Vagina (tissue), 2 donors: ENCODE data around the gene SH3BP5.

Experiments
- CTCF ChIP-seq, 3 experiments: fragments of 450-650 bp in 2 of 3; fragments of 200-600 bp in 1 of 3; sonication (generic) in 1 of 3; IDR thresholded peaks; one replicate each; pipeline ENCODE4 v1.5.1; 2017 to 2019; ENCODE audit warnings: antibody characterized with exemption in 3 of 3, mild to moderate bottlenecking in 2 of 3, moderate library complexity in 2 of 3
- POLR2AphosphoS5 ChIP-seq, 2 donors: sonication (generic); formaldehyde crosslinking; IDR thresholded peaks; one replicate each; pipeline ENCODE4 v1.9.0; 2017; ENCODE audit warnings: antibody characterized with exemption in 2 of 2, mild to moderate bottlenecking in 2 of 2, low read depth in 1 of 2; ENCODE audit not compliant: insufficient read depth in 1 of 2

GRCh38 chr3:15279671-15280402 lies 52.5 kb downstream of the SH3BP5 start:
- TF ChIP-seq CTCF (IDR thresholded peaks at IDR 0.05) (no peak), POLR2AphosphoS5 (IDR thresholded peaks at IDR 0.05; ENCODE audit: insufficient read depth in 1 of 2, low read depth in 1 of 2) (no peak)
